B cell (primary cell): ENCODE measurements around the gene LRP4.

Source experiments
- EZH2 ChIP-seq: IDR thresholded peaks from 2 replicates; pipeline ENCODE4 v1.6.1; 2012; ENCODE audit warnings: borderline replicate concordance, low read depth, mild to moderate bottlenecking, moderate library complexity, low read length; ENCODE audit not compliant: insufficient read depth, poor library complexity, severe bottlenecking
- TF ChIP-seq, protein P1 (sequence below): fragments of 200-600 bp; IDR thresholded peaks from one replicate; pipeline ENCODE4 v1.8.0; 2022; ENCODE audit warnings: antibody characterized with exemption, mild to moderate bottlenecking

DNA sequence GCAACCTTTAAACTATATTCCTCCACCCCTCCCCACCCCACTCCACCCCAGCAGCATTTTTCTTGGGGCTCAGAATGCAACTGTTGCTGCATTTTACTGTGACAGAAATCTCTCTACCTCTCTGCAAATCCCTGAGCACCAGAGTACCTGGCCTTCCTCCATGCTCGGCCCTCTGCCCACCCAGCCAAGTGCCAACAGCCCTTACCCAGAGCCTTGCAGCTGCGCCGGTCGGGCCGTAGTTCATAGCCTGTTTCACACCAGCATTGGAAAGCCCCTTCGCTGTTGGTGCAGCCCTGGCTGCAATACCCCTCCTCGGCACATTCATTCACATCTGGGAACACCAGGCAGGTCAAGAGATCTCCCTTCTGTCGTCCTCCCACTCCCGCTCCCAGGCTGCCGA is 23.4 kb downstream of the LRP4 start:
- no peak for TF ChIP-seq EZH2
- TF ChIP-seq, protein P1, sequence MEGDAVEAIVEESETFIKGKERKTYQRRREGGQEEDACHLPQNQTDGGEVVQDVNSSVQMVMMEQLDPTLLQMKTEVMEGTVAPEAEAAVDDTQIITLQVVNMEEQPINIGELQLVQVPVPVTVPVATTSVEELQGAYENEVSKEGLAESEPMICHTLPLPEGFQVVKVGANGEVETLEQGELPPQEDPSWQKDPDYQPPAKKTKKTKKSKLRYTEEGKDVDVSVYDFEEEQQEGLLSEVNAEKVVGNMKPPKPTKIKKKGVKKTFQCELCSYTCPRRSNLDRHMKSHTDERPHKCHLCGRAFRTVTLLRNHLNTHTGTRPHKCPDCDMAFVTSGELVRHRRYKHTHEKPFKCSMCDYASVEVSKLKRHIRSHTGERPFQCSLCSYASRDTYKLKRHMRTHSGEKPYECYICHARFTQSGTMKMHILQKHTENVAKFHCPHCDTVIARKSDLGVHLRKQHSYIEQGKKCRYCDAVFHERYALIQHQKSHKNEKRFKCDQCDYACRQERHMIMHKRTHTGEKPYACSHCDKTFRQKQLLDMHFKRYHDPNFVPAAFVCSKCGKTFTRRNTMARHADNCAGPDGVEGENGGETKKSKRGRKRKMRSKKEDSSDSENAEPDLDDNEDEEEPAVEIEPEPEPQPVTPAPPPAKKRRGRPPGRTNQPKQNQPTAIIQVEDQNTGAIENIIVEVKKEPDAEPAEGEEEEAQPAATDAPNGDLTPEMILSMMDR: no peak
